ENCODE data around the gene EBLN1. TPM values are rescaled to one million over a fixed set of nuclear protein-coding genes. Genes with fewer than 3 reads are reported as not detected.

The EBLN1 gene
- total and polyA plus RNA-seq, 2 of the 13 experiments (the other 11 are each of a cell fraction or from before 2014, with no cell fraction given): not detected

DNA sequence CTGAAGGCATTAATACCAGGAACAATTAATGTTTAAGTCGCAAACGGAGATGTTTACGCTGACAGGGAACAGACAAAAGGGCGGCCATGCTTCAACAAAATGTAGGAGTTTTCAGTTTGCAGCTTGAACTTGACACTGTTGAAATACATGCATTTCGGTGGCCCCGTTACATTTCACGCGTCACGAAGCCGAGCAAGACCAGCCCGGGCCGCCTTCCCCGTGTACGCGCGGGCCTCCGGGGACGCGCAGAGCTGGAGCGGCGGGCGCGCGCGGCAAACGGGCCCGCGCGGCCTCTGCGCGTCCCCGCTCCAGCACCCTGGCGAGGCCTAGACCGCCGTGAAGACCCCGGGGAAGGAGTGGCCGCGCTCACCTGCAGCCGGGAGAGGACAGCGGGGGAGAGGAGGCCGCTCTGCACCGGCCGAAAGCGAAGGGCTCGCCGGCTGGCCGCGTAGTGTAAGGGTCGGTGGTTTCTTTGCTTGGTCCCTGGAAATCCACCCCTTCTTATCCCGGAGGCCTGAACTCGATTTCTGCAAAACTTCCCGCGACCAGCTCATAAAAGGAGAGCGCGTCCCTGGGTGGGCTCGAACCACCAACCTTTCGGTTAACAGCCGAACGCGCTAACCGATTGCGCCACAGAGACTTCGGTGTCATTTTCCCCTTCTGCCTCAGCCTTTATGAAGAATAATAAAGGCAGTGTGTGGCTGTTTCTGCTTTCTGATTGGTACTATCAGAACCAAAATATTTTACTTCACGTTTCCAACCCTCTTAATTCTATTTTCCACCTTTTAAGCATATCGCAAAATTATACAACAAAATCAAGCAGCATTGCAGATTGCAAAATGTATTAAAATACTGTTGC, 11.4 kb upstream of the EBLN1 start (continued):
- TF ChIP-seq, protein P1, sequence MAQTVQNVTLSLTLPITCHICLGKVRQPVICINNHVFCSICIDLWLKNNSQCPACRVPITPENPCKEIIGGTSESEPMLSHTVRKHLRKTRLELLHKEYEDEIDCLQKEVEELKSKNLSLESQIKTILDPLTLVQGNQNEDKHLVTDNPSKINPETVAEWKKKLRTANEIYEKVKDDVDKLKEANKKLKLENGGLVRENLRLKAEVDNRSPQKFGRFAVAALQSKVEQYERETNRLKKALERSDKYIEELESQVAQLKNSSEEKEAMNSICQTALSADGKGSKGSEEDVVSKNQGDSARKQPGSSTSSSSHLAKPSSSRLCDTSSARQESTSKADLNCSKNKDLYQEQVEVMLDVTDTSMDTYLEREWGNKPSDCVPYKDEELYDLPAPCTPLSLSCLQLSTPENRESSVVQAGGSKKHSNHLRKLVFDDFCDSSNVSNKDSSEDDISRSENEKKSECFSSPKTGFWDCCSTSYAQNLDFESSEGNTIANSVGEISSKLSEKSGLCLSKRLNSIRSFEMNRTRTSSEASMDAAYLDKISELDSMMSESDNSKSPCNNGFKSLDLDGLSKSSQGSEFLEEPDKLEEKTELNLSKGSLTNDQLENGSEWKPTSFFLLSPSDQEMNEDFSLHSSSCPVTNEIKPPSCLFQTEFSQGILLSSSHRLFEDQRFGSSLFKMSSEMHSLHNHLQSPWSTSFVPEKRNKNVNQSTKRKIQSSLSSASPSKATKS (CRISPR knock-in tag; IDR thresholded peaks at IDR 0.05): no peak
- TF ChIP-seq ZNF816 (CRISPR knock-in tag; IDR thresholded peaks at IDR 0.05; ENCODE audit: borderline replicate concordance): no peak
- TF ChIP-seq RNF2 (conservative IDR thresholded peaks at IDR 0.05; ENCODE audit: low read depth): peak; percentile 82
- no peak for TF ChIP-seq HDAC6 (IDR thresholded peaks at IDR 0.05; ENCODE audit: low read depth, low read length)
- no peak for TF ChIP-seq SYNCRIP (IDR thresholded peaks at IDR 0.05; ENCODE audit: insufficient read depth, low read depth, low read length)
- 0 out of 2 replicates have a peak, but pooled peaks have one; percentile 24 for TF ChIP-seq NFYB (CRISPR knock-in tag; IDR thresholded peaks at IDR 0.05)
- no peak for TF ChIP-seq HNRNPLL (IDR thresholded peaks at IDR 0.05; ENCODE audit: low read depth, low read length, poor library complexity, severe bottlenecking)
- no peak for TF ChIP-seq ONECUT2 (CRISPR knock-in tag; IDR thresholded peaks at IDR 0.05)
- TF ChIP-seq ETV5 (CRISPR knock-in tag; IDR thresholded peaks at IDR 0.05; ENCODE audit: borderline replicate concordance): no peak
- TF ChIP-seq ZNF180 (CRISPR knock-in tag; IDR thresholded peaks at IDR 0.05; ENCODE audit: borderline replicate concordance, low read depth): no peak
- peak; percentile 91 for TF ChIP-seq ASH2L (IDR thresholded peaks at IDR 0.05; ENCODE audit: insufficient read length, low read depth, low read length)
- no peak for TF ChIP-seq FOXA1 (IDR thresholded peaks at IDR 0.05)
- TF ChIP-seq FOXA1 (CRISPR knock-in tag; IDR thresholded peaks at IDR 0.05): no peak
- TF ChIP-seq BHLHE40 (IDR thresholded peaks at IDR 0.05; ENCODE audit: low read length): no peak
- TF ChIP-seq, protein P2, sequence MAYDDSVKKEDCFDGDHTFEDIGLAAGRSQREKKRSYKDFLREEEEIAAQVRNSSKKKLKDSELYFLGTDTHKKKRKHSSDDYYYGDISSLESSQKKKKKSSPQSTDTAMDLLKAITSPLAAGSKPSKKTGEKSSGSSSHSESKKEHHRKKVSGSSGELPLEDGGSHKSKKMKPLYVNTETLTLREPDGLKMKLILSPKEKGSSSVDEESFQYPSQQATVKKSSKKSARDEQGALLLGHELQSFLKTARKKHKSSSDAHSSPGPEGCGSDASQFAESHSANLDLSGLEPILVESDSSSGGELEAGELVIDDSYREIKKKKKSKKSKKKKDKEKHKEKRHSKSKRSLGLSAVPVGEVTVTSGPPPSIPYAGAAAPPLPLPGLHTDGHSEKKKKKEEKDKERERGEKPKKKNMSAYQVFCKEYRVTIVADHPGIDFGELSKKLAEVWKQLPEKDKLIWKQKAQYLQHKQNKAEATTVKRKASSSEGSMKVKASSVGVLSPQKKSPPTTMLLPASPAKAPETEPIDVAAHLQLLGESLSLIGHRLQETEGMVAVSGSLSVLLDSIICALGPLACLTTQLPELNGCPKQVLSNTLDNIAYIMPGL (CRISPR knock-in tag; IDR thresholded peaks at IDR 0.05; ENCODE audit: borderline replicate concordance in 1 of 2, low read depth in 1 of 2): peak; percentile 99
- TF ChIP-seq PITX1 (CRISPR knock-in tag; IDR thresholded peaks at IDR 0.05): peak; percentile 80
- no peak for TF ChIP-seq ZNF446 (CRISPR knock-in tag; IDR thresholded peaks at IDR 0.05)
- TF ChIP-seq, protein P3, sequence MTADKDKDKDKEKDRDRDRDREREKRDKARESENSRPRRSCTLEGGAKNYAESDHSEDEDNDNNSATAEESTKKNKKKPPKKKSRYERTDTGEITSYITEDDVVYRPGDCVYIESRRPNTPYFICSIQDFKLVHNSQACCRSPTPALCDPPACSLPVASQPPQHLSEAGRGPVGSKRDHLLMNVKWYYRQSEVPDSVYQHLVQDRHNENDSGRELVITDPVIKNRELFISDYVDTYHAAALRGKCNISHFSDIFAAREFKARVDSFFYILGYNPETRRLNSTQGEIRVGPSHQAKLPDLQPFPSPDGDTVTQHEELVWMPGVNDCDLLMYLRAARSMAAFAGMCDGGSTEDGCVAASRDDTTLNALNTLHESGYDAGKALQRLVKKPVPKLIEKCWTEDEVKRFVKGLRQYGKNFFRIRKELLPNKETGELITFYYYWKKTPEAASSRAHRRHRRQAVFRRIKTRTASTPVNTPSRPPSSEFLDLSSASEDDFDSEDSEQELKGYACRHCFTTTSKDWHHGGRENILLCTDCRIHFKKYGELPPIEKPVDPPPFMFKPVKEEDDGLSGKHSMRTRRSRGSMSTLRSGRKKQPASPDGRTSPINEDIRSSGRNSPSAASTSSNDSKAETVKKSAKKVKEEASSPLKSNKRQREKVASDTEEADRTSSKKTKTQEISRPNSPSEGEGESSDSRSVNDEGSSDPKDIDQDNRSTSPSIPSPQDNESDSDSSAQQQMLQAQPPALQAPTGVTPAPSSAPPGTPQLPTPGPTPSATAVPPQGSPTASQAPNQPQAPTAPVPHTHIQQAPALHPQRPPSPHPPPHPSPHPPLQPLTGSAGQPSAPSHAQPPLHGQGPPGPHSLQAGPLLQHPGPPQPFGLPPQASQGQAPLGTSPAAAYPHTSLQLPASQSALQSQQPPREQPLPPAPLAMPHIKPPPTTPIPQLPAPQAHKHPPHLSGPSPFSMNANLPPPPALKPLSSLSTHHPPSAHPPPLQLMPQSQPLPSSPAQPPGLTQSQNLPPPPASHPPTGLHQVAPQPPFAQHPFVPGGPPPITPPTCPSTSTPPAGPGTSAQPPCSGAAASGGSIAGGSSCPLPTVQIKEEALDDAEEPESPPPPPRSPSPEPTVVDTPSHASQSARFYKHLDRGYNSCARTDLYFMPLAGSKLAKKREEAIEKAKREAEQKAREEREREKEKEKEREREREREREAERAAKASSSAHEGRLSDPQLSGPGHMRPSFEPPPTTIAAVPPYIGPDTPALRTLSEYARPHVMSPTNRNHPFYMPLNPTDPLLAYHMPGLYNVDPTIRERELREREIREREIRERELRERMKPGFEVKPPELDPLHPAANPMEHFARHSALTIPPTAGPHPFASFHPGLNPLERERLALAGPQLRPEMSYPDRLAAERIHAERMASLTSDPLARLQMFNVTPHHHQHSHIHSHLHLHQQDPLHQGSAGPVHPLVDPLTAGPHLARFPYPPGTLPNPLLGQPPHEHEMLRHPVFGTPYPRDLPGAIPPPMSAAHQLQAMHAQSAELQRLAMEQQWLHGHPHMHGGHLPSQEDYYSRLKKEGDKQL (CRISPR knock-in tag; IDR thresholded peaks at IDR 0.05; ENCODE audit: low read depth): no peak
